Stomach (tissue), 4 donors: ENCODE data around the gene RASSF9.

Experiments used
- POLR2A ChIP-seq, 4 donors: fragments of 450-650 bp; IDR thresholded peaks; one replicate each; pipeline ENCODE4 v1.6.1; 2016; ENCODE audit warnings: antibody characterized with exemption in 4 of 4, control low read depth in 2 of 4, mild to moderate bottlenecking in 1 of 4, moderate library complexity in 1 of 4
- POLR2AphosphoS5 ChIP-seq, 3 donors: sonication (generic); formaldehyde crosslinking; IDR thresholded peaks; one replicate each; pipeline ENCODE4 v1.6.1; 2016; ENCODE audit warnings: antibody characterized with exemption in 3 of 3

DNA sequence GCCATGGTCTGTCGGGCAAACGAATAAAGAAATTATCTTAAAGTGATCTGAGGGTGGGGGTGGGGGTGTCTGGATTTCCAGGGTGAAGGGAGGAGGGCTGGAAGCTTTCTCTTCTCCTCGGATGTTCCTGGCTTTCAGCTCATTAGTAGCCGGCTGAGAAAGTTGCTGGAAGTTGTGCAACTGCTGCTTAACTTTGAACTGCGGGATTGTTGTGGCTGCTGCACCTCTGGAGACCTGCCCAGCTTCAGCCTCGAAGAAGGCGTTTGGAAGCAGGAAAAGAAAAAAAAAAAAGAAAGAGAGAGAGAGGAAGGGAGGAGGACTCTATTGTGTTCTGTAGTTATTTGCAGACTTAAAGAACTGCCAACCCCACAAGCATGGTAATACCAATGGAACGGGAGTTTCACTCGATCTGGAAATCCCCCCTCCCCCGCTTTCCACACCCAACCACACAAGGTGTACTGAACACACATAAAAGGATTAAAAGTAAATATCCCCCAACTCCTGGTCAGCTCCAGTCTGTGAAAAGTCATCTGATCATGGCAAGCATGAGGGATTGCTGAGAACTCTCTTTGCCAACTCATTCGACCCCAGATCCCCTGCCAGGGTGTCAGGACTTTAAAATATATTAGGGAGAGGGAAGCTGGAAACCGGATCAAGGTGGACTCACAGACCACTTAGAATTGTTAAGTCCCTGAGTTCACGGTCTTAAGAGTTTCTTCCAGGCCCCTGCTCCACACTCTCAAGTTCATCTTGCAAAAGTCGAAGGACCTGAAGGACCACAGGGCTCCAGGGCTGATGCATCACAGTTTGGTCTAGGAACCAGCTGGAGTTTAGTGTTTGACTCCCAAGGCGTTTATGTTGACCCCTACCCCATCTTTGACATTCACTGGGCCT is at the start of gene RASSF9:
- TF ChIP-seq POLR2AphosphoS5 (IDR thresholded peaks at IDR 0.05), result no peak
- TF ChIP-seq POLR2A (IDR thresholded peaks at IDR 0.05), result no peak
